GM12878 (cell line): ENCODE results near the gene CLEC4G. TPM values are rescaled to one million over a fixed set of nuclear protein-coding genes. Genes with fewer than 3 reads are reported as not detected.

Source experiments
- ATAC-seq: fragments of 200-7000 bp; cut with Tn5 transposase; 3 replicates; pipeline ENCODE4 v1.9.1; 2020; ENCODE audit warnings: mild to moderate bottlenecking, moderate library complexity
- BruUV-seq: library from RNA; stranded (reverse); fragments of 400-500 nt; replicated peaks from 2 replicates; lab custom pipeline; 2021; lab: Mats Ljungman, UMichigan
- CTCF ChIA-PET: fragments of 300-600 bp; sonication (Branson Sonifier 250); formaldehyde crosslinking; extraction: SDS; loops from one replicate; lab custom pipeline; 2021; ENCODE audit warnings: inconsistent platforms; lab: Yijun Ruan, JAX
- POLR2A ChIA-PET: fragments of 350-600 bp; formaldehyde crosslinking; extraction: SDS; loops from one replicate; lab custom pipeline; 2021; ENCODE audit warnings: inconsistent platforms; lab: Charles Lee
- RAD21 ChIA-PET: fragments of 300-600 bp; sonication (Branson Sonifier 250); formaldehyde crosslinking; loops from one replicate; lab custom pipeline; 2023; ENCODE audit warnings: antibody characterized with exemption; ENCODE audit not compliant: unreplicated experiment; lab: Charles Lee
- SMC1A ChIA-PET: fragments of 300-600 bp; sonication (Branson Sonifier 250); formaldehyde crosslinking; loops from one replicate; lab custom pipeline; 2023; ENCODE audit not compliant: unreplicated experiment, uncharacterized antibody; lab: Charles Lee
- DNase-seq: peaks from one replicate; pipeline ENCODE4 v3.0.0-alpha.2; 2011; ENCODE audit warnings: low read depth, low spot score
- FAIRE-seq: peaks from 3 replicates; lab custom pipeline; 2011; peaks lifted over from hg19 to GRCh38; lab: Jason Lieb, UNC
- H2AFZ ChIP-seq: 2 replicates; pipeline ENCODE4 v1.6.0; 2011; ENCODE audit warnings: low read depth, low read length, control low read depth; ENCODE audit not compliant: control insufficient read depth
- H3K27ac ChIP-seq: 2 replicates; pipeline ENCODE4 v1.5.1; 2011; ENCODE audit warnings: control low read depth; ENCODE audit not compliant: control insufficient read depth, insufficient read depth
- H3K27me3 ChIP-seq, 2 experiments: replicated peaks in 1 of 2; 2 replicates each; pipeline versions ENCODE4 v1.6.0 to v1.6.1; 2011; ENCODE audit warnings: low read length in 1 of 2; ENCODE audit not compliant: control insufficient read depth in 2 of 2, insufficient read depth in 2 of 2
- H3K36me3 ChIP-seq, 2 experiments: 2 replicates each; pipeline ENCODE4 v1.5.1; 2011; ENCODE audit warnings: low read length in 1 of 2; ENCODE audit not compliant: control insufficient read depth in 2 of 2, insufficient read depth in 2 of 2
- H3K4me1 ChIP-seq: 2 replicates; pipeline ENCODE4 v1.6.1; 2011; ENCODE audit warnings: mild to moderate bottlenecking, low read length, moderate library complexity, mixed read lengths; ENCODE audit not compliant: control insufficient read depth, insufficient read depth
- H3K4me2 ChIP-seq: 2 replicates; pipeline ENCODE4 v1.6.0; 2011; ENCODE audit warnings: control low read depth; ENCODE audit not compliant: control insufficient read depth, insufficient read depth
- H3K4me3 ChIP-seq: fragments of 200-600 bp; sonication (generic); 2 replicates; pipeline ENCODE4 v1.5.1; 2016
- H3K79me2 ChIP-seq: 2 replicates; pipeline ENCODE4 v1.6.0; 2011; ENCODE audit warnings: low read length; ENCODE audit not compliant: control insufficient read depth, insufficient read depth
- H3K9ac ChIP-seq: 2 replicates; pipeline ENCODE4 v1.8.0; 2011; ENCODE audit warnings: low read length, control low read depth, mixed read lengths; ENCODE audit not compliant: control insufficient read depth, insufficient read depth
- H3K9me3 ChIP-seq: replicated peaks from 3 replicates; pipeline ENCODE4 v1.5.1; 2011; ENCODE audit warnings: mild to moderate bottlenecking, low read length; ENCODE audit not compliant: control insufficient read depth, insufficient read depth
- H4K20me1 ChIP-seq: 2 replicates; pipeline ENCODE4 v1.6.0; 2011; ENCODE audit not compliant: control insufficient read depth, insufficient read depth
- BHLHE40 ChIP-seq, 2 experiments: fragments of 450-650 bp in 1 of 2; IDR thresholded peaks; 2 replicates each; pipeline ENCODE4 v1.6.1; 2011 to 2017; ENCODE audit warnings: low read depth in 2 of 2, borderline replicate concordance in 1 of 2, improper control_type of control experiment in 1 of 2, low read length in 1 of 2, mild to moderate bottlenecking in 1 of 2
- CREB1 ChIP-seq: IDR thresholded peaks from 2 replicates; pipeline ENCODE4 v1.6.1; 2012; ENCODE audit warnings: low read depth, mild to moderate bottlenecking, inconsistent platforms
- GATAD2B ChIP-seq: fragments of 450-650 bp; conservative IDR thresholded peaks from 2 replicates; pipeline ENCODE4 v1.6.1; 2017; ENCODE audit warnings: low read depth, mild to moderate bottlenecking, moderate library complexity
- HDAC2 ChIP-seq: fragments of 200-600 bp; sonication (generic); IDR thresholded peaks from 2 replicates; pipeline ENCODE4 v1.6.1; 2017
- IKZF1 ChIP-seq: fragments of 450-650 bp; conservative IDR thresholded peaks from 2 replicates; pipeline ENCODE4 v1.6.1; 2017; ENCODE audit warnings: antibody characterized with exemption, mild to moderate bottlenecking
- MEF2A ChIP-seq: IDR thresholded peaks from 2 replicates; pipeline ENCODE4 v1.6.1; 2011; ENCODE audit warnings: low read depth, mild to moderate bottlenecking, low read length, moderate library complexity; ENCODE audit not compliant: insufficient read depth
- MLLT1 ChIP-seq: fragments of 450-650 bp; IDR thresholded peaks from 2 replicates; pipeline ENCODE4 v1.6.1; 2016; ENCODE audit warnings: mild to moderate bottlenecking
- MTA3 ChIP-seq: IDR thresholded peaks from 2 replicates; pipeline ENCODE4 v1.6.1; 2012; ENCODE audit warnings: low read length, inconsistent platforms, borderline replicate concordance
- NR2C2 ChIP-seq: IDR thresholded peaks from 2 replicates; pipeline ENCODE4 v1.6.1; 2011; ENCODE audit warnings: borderline replicate concordance, low read depth; ENCODE audit not compliant: control insufficient read depth, insufficient read length
- POLR2A ChIP-seq: IDR thresholded peaks from 2 replicates; pipeline ENCODE4 v1.6.1; 2011; ENCODE audit warnings: low read depth, mild to moderate bottlenecking, low read length
- SMARCA5 ChIP-seq: fragments of 450-650 bp; IDR thresholded peaks from 2 replicates; pipeline ENCODE4 v1.6.1; 2017; ENCODE audit warnings: mild to moderate bottlenecking
- STAT3 ChIP-seq: IDR thresholded peaks from 2 replicates; pipeline ENCODE4 v1.6.1; 2011; ENCODE audit warnings: low read depth, low read length, improper control_type of control experiment
- ZNF687 ChIP-seq: fragments of 450-650 bp; IDR thresholded peaks from 2 replicates; pipeline ENCODE4 v1.6.1; 2017; ENCODE audit warnings: mild to moderate bottlenecking, moderate library complexity
- WGBS: methylation state at CpG from one replicate; pipeline ENCODE4 v1.1.6; 2016; ENCODE audit warnings: low lambda C conversion rate; ENCODE audit not compliant: insufficient replicate concordance, insufficient coverage; ENCODE audit errors: missing lambda C conversion rate; 5-methylcytosine and 5-hydroxymethylcytosine counted together
- in situ Hi-C: fragments of 300-500 bp; cut with MboI; formaldehyde crosslinking; loops from 9 replicates; pipeline ENCODE4 v1.14.3; 2018; ENCODE audit warnings: mixed read lengths
- intact Hi-C: fragments of 100-400 bp; cut with micrococcal nuclease; formaldehyde crosslinking; loops from one replicate; pipeline ENCODE4 v1.14.2; 2022; ENCODE audit not compliant: unreplicated experiment
- polyA plus RNA-seq, 11 experiments: library from polyadenylated mRNA; depleted of rRNA in 4 of 11; unstranded in 6 of 11; stranded (reverse) in 5 of 11; fragments of >200 nt; fragmentation: Nextera tagmentation in 4 of 11; fragmentation: Illumina TruSeq in 1 of 11; extraction: Ambion mirVana in 4 of 11; extraction: Trizol in 1 of 11; gene quantifications; 1 replicate in 1 of 11; 2 replicates in 10 of 11; pipeline versions ENCODE4 v1.2.1 to v1.2.3, GENCODE V29; 2011 to 2016; ENCODE audit warnings: inconsistent platforms in 2 of 11, missing spikeins in 2 of 11, low read depth in 1 of 11
- total RNA-seq, 4 experiments: library from RNA; depleted of rRNA in 3 of 4; stranded (reverse); fragments of >200 nt in 3 of 4; fragmentation: Illumina TruSeq in 1 of 4; extraction: Trizol in 1 of 4; gene quantifications; 2 replicates each; pipeline versions ENCODE4 v1.2.1 to v1.2.3, GENCODE V29; 2013 to 2021
- TF ChIP-seq, protein P1 (sequence below), 3 experiments: IDR thresholded peaks in 2 of 3; conservative IDR thresholded peaks in 1 of 3; 2 replicates each; pipeline ENCODE4 v1.5.1; 2011; ENCODE audit warnings: low read depth in 3 of 3, low read length in 3 of 3, mild to moderate bottlenecking in 3 of 3, control low read depth in 2 of 3, moderate library complexity in 2 of 3, inconsistent platforms in 1 of 3, mixed read lengths in 1 of 3; ENCODE audit not compliant: control insufficient read depth in 2 of 3, insufficient read depth in 1 of 3; ENCODE audit errors: extremely low read depth in 1 of 3

Gene CLEC4G
- total and polyA plus RNA-seq, 10 of the 15 experiments (the other 5 are each of a cell fraction or from before 2014, with no cell fraction given): 0.04 TPM; not detected in 9

DNA sequence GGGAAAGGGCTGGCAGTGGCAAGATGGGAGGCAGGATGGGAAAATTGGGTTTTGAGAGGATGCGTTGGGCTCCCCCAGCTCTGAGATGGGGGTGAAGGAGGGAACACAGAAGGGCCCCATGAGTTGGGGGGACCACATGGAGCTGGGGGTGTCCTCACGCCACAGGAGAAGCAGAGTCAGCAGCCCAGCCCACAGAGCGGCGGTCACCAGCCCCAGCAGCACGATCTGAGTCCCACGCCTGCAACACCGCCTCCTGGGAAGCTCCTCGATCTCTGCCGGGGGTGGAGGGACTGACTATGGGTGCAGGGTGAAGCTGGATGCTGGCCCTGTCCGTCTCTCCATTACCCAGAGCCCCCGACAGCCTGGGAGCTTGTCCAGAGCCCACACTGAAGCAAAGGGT, 33.3 kb downstream of the CLEC4G start:
- RAD21 ChIA-PET: interaction anchor here (0.6 to 2.9 kb wide), 8 partner anchors 8 to 245 kb away, joined by 3 to 19 read pairs (median 5); partner anchors contain the start of genes TIMM44 and TRAPPC5
- WGBS: 81% methylated on average over 11 of the region's 11 CpGs
- no peaks in the 10 kb centered on the region; the same call in 2 of the 3 replicates for H3K9me3 ChIP-seq
- CTCF ChIA-PET: interaction anchor here (0.8 to 5.0 kb wide), 7 partner anchors 15 to 130 kb away, joined by 3 to 32 read pairs (median 5); partner anchors contain the start of gene TRAPPC5
- ATAC-seq (peak; percentile 6; the same call in 2 of the 3 replicates), DNase-seq (no peak), FAIRE-seq (no peak)
- no peak for TF ChIP-seq STAT3
- TF ChIP-seq MTA3: no peak
- TF ChIP-seq GATAD2B: peak; percentile 21; the same call in 1 of the 2 replicates
- TF ChIP-seq CREB1: no peak
- no peak for TF ChIP-seq SMARCA5
- TF ChIP-seq MLLT1: no peak
- 0 out of 2 replicates have a peak, but pooled peaks have one; percentile 51 for TF ChIP-seq ZNF687
- peak in 1 of 2 experiments; percentile 61; a peak in 1 of 4 replicates for TF ChIP-seq BHLHE40 (IDR thresholded peaks at IDR 0.05; ENCODE audit: borderline replicate concordance in 1 of 2, low read depth in 2 of 2, low read length in 1 of 2)
- TF ChIP-seq, protein P1, sequence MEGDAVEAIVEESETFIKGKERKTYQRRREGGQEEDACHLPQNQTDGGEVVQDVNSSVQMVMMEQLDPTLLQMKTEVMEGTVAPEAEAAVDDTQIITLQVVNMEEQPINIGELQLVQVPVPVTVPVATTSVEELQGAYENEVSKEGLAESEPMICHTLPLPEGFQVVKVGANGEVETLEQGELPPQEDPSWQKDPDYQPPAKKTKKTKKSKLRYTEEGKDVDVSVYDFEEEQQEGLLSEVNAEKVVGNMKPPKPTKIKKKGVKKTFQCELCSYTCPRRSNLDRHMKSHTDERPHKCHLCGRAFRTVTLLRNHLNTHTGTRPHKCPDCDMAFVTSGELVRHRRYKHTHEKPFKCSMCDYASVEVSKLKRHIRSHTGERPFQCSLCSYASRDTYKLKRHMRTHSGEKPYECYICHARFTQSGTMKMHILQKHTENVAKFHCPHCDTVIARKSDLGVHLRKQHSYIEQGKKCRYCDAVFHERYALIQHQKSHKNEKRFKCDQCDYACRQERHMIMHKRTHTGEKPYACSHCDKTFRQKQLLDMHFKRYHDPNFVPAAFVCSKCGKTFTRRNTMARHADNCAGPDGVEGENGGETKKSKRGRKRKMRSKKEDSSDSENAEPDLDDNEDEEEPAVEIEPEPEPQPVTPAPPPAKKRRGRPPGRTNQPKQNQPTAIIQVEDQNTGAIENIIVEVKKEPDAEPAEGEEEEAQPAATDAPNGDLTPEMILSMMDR (IDR thresholded peaks at IDR 0.05 in 2 of 3, conservative IDR thresholded peaks at IDR 0.05 in 1 of 3; ENCODE audit: control insufficient read depth in 2 of 3, extremely low read depth in 1 of 3, insufficient read depth in 1 of 3, low read depth in 3 of 3, low read length in 3 of 3): no peak
- no peak for TF ChIP-seq HDAC2
- TF ChIP-seq IKZF1: peak; percentile 53
- 0 out of 2 replicates have a peak, but pooled peaks have one; percentile 31 for TF ChIP-seq POLR2A
- TF ChIP-seq MEF2A: no peak
- no peak for TF ChIP-seq NR2C2
- no peaks in the 10 kb centered on the region for H3K27me3 ChIP-seq
- peaks cover 6 to 16% of the 10 kb centered on the region in 2 experiments; a peak in 3 of 4 replicates for H3K36me3 ChIP-seq
- peak overlapping the region; percentile 100 for H3K4me3 ChIP-seq
- H2AFZ ChIP-seq: no peak overlapping the region
- H3K4me2 ChIP-seq: peak overlapping the region; percentile 97
- SMC1A ChIA-PET: interaction anchor here (0.6 to 5.5 kb wide), 9 partner anchors 8 to 101 kb away, joined by 4 to 26 read pairs (median 4); partner anchors contain the start of gene TRAPPC5
- in situ Hi-C loops (no loop called here), intact Hi-C loops (no loop called here)
- H3K9ac ChIP-seq: peak overlapping the region; percentile 88
- H3K79me2 ChIP-seq: peaks cover 74% of the 10 kb centered on the region
- POLR2A ChIA-PET: interaction anchor here (0.6 to 2.1 kb wide), 7 partner anchors 8 to 124 kb away, joined by 3 to 11 read pairs (median 4); partner anchors contain the start of gene TRAPPC5
- peak overlapping the region; percentile 94 for H3K27ac ChIP-seq
- BruUV-seq: no TSS peak
- peaks cover 43% of the 10 kb centered on the region for H3K4me1 ChIP-seq
- H4K20me1 ChIP-seq: no peaks in the 10 kb centered on the region
